GM18526 (cell line): ENCODE data around the gene GINS2.

Source experiments
- POLR2A ChIP-seq: IDR thresholded peaks from 3 replicates; pipeline ENCODE4 v1.6.1; 2011; ENCODE audit not compliant: insufficient read length; ENCODE audit errors: extremely low read depth

The GINS2 gene

DNA sequence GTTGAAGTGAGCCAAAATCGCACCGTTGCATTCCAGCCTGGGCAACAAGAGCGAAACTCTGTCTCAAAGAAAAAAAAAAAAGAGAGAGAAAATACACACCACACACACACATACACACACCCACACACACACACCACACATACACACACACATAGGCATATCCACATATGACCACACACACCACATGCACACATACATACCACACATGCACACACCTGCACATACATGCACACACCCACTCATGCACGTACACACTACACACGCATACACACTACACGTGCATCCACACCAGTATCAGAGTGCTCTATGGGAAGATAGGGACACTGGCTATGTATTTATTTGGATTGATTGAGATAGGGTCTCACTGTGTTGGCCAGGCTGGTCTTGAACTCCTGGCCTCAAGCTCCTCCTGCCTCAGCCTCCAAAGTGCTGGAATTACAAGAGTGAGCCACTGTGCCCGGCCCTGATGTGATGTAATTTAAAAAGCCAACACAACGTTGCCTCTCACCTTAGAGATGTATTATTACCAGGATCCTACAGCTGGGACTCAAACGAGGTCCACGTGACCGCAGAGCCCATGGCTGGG is 17.8 kb upstream of the GINS2 start:
- TF ChIP-seq POLR2A = no peak

DNA sequence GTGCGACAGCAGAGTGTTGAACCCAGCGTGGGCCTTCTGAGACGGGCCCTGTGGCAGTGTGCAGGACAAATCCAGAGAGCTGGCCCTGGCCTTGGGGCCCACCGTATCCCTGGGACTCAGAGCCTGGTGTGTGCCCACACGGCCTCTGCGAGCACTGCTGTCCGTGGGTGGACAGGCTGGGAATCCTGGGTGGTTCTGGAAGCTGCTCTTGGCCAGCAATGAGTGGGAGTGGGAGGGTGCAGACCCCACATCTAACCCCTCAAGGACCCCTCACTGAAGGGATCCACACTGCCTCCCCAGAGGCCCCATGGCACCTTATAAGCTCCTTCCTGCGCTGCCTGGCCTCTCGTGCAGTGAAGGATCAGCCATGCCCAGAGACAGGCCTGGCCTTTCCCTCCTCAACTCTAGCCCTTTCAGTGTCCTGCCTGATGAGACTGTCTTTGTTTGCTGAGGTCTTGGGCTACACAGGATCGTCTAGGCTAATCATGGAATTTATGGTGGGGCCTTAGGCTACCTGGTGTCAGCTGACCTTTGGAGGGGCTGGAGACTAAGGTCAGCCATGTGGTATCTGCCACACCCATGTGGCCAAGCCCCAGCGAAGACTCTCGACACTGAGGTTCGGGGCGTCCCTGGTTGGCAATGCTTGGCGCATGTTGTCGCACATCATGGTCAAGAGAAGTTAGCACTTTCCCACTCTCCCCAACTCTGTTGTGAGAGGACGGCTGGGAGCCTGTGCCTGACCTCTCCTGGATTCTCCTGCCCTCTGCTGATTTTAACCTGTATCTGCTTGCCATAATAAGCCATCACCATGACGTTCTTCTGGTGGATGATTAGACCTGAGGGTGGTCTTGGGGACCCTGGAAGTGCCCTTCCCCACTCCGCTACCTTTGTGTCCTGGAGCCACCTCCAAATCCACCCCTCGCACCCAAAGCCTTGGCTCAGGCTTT is 16.4 kb upstream of the GINS2 start:
- no peak for TF ChIP-seq POLR2A

GRCh38 chr16:85704011-85704410 is 15.3 kb upstream of the GINS2 start:
- no peak for TF ChIP-seq POLR2A

DNA sequence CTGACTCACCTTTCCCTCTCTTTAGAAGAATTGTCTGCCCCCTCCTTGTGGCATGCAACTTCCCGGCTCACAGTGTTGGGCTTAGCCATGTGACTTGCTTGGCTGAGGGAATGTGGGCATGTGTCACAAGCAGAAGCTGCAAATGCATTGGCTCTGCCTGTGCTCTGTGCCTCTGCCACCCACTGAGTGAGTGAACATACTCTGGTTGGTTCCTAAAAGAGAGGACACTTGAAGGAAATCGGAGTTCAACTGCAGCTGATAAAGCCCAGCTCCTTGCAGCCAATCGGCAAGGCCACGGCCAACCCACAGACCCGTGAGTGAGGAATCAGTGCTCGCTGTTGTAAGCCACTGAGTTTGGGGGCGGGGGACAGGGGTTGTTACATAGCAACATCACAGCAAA is 10.9 kb upstream of the GINS2 start:
- no peak for TF ChIP-seq POLR2A

DNA sequence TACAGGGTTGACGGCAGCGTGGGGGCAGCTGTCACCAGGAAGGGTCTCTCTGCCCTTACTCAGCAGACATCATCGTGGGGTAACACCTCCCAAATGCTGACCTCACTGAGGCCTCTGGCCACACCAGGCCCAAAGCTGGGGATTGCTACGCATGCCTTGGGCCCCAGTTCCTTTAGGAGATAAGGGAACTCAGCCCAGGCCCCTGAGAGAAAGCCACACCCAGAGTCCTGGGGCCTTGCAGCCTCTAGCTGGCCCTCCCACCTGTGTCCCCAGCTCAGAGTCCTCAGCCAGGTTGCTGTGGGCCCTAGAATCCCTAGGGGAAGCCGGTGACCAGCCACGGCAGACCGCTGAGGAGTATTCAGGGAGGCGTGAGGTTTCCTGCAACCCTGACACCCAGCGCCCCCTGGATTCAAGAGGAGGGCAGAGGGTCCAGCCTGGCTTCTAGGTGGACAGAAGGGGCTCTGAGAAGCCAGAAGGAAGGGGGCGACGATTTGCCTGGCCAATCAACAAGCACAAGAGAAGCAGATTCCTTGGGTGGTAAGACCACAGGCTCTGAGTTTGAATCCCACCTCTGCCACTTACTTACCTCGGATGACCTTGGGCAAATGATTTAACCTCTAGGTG is 10.3 kb upstream of the GINS2 start:
- TF ChIP-seq POLR2A = no peak

GRCh38 chr16:85698459-85698891 is 9.7 kb upstream of the GINS2 start:
- no peak for TF ChIP-seq POLR2A

- TF ChIP-seq POLR2A = no peak
These were observed 8.7 kb upstream of the GINS2 start for GRCh38 chr16:85697431-85697830.

DNA sequence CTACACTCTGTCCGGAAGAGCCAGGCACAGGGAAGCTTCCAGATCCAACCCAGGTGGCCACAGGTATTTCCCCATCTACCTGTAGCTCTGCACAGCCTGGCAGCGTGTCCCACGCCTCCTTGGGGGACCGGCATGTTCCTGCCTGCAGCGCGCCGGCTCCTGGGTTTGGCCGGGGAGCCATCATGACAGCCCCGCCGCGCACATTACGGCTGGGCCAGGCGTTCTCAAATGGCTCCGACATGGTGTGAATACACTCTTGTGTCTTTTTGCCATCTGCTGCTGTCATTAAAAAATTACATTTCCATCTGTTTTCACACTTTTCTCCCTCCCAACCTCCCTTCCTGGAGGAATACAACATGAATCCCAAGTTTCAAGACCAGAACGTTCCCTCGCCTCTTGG is 8.0 kb upstream of the GINS2 start:
- no peak for TF ChIP-seq POLR2A

DNA sequence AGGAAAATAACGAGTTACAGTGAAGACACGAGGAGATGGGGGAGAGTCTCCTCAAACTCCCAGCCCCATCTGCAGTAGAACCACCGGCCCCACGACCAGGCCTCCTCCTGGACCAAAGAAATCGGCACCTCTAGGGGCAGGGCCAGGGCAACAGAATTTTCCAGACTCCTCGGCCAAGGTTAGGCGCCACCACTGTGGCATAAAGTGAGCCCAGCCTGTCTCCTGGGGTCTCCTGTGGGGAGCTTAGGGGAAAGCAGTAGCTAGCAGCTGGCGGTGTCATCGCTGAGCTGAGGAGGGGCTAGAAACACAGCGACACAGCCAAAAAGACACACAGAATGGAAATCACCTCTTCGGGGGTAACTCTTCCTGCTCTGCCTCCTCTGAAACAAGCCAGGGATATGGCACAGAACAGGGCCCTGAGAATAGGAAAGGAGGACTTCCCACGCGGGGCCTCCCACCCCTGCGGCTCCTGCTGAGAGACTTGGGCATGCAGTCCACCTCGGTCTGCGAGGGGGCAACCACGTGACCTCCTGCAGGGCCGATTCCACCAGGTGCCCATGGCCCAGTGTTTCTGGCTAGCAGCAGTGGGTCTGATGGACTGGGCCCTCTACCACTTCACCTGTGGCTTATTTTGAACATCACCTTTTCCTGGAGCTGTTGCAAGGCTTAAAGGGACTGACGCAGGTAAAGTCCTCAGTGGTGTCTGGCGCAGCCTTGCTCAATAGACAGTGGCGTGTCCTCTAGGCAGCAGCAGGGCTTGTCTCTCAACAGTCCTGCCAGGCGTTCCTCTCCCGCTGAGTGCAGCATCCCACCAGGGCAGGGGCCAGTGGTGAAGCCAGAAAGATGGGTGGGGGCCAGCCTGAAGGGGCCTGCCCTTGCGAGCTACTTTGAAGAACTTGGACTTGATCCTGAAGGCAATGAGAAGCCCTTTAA is 6.7 kb upstream of the GINS2 start:
- TF ChIP-seq POLR2A = no peak

DNA sequence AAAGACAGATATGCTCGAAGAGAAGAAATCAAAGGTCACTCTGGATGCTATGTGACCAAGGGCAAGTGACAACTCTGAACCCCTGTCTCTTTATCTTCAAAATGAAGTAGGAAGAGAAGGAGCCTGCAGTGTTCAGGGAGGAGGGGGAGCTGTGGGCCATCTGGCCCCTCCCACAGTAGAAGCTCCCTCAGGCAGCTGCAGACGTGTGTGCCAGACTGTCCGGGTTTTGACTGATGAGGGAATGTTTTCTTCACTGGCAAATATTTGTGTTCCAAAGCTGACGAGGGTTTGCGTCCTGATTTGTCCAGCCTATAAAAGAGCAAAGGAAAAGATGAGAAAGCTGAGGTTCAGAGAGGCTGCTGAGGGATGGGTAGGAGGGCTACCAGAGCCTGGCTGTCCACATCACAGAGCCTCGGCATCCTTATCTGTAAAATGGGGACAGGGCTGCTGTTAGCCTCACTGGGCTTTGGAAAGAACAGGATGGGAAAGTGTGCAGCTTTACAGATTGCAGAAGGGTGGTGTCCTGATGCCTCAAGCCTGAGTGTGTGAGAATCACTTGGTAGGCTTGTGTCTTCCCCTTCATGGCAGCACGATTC is 1.8 kb upstream of the GINS2 start:
- TF ChIP-seq POLR2A = no peak

DNA sequence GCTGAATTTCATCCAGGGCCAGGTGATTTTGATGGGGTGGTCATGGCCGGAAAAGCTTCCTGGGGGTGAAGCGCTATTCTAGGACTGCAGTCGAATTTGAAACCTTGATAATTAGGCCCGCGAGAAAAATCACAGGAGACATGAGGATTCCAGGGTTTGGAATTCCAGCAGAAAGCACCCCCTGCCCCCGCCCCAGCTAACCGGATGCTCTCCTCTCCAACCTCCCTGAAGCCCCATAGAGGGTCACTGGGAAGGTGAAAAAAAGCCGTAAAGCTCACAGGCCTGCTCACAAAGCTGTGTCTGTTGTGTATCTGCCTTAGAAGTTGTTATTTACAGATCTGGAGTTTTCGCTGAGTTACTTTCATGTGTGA is 1.2 kb upstream of the GINS2 start:
- no peak for TF ChIP-seq POLR2A

DNA sequence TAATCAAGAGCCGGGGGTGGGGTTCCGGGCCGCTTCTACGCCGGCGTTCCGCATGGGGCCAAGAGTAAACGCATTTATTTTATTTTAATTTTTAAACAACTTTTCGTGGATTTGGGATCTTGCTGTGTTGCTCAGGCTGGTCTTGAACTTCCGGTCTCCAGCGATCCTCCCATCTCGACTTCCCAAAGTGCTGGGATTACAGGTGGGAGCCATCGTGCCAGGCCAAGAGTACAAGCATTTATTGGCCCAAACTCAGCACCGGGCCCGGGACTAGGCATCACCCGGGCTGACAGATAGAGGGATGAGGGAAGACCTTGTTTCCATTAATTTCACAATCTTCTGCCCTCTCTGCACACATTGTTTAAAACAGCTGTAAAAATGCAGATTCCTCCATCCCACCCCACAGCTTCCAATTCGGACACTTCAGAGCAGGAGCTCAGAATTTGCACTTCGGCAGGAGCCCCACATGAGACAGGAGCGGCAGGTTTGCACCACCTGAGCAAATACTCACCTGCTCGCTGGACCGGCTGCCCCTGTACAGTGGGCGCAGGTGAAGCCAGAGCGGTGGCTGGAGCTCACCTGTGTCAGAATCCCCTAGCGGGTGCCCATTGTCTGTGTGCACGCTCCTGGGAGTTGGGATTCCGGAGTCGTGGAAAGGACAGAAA is 663 bp upstream of the GINS2 start:
- no peak for TF ChIP-seq POLR2A

DNA sequence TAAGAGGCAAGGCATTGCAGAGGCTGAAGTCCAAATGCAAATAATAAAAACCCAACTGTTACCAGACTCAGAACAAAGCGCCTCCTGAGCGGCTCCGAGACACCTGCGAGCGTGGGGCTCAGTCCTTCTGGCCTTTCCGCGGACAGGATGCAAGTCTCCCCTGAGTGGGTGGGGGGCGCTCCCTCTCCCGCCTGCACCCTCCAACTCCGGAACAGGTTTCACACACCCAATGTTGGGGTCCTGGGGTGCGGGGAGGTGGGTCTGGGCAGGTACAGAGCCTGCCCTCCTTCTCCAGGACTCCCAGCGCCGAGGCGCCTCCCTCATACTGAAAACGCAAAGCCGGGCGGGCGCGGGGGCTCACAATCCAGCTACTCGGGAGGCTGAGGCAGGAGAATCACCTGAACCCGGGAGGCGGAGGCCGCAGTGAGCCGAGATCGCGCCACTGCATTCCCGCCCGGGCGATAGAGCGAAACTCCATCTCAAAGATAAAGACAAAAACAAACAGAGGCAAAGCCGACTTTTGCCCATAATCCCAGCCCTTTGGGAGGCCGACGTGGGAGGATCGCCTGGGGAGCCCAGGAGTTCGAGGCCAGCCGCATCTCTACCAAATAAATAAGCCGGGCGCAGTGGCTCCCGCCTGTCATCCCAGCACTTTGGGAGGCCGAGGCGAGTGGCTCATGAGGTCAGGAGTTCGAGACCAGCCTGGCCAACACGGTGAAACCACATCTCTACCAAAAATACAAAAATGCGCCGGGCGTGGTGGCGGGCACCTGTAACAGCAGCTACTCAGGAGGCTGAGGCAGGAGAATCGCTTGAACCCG is 893 bp downstream of the GINS2 start:
- TF ChIP-seq POLR2A = no peak
